ENCODE measurements around the gene RTCB.

DNA sequence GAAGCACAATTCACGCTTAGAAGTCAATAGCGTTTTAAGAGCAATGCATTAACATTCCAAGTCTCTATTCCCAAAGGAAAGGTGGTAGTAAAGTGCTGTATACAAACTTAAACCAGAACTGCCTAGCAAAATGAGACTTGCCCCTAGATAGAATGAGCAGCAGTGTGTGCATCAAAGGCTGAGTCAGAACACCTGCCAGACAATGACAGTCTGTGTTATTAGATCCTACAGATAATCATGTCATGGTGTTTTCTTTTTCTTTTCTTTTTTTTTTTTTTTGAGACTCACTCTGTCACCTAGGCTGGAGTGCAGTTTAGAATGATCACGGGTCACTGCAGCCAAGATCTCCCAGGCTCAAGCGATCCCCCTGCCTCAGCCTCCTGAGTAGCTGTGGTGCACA, 1.6 kb downstream of the RTCB start:
- TF ChIP-seq, protein P1, sequence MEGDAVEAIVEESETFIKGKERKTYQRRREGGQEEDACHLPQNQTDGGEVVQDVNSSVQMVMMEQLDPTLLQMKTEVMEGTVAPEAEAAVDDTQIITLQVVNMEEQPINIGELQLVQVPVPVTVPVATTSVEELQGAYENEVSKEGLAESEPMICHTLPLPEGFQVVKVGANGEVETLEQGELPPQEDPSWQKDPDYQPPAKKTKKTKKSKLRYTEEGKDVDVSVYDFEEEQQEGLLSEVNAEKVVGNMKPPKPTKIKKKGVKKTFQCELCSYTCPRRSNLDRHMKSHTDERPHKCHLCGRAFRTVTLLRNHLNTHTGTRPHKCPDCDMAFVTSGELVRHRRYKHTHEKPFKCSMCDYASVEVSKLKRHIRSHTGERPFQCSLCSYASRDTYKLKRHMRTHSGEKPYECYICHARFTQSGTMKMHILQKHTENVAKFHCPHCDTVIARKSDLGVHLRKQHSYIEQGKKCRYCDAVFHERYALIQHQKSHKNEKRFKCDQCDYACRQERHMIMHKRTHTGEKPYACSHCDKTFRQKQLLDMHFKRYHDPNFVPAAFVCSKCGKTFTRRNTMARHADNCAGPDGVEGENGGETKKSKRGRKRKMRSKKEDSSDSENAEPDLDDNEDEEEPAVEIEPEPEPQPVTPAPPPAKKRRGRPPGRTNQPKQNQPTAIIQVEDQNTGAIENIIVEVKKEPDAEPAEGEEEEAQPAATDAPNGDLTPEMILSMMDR (IDR thresholded peaks at IDR 0.05; ENCODE audit: low read depth, low read length): no peak
- no peak for TF ChIP-seq EZH2phosphoT487 (IDR thresholded peaks at IDR 0.05; ENCODE audit: low read depth)

Measured in OCI-LY3 (cell line).